NCI-H345 (cell line): ENCODE data around the gene CHTF8.
"Not testable (repeated sequence)": the region's sequence is repeated elsewhere in the genome, so short reads cannot be mapped to it uniquely, and the experiment has no call there.

Source experiments
- DNase-seq: peaks from one replicate; lab custom pipeline; 2025; lab: John Stamatoyannopoulos, UW

The CHTF8 gene, protein sequence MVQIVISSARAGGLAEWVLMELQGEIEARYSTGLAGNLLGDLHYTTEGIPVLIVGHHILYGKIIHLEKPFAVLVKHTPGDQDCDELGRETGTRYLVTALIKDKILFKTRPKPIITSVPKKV

GRCh38 chr16:69132424-69133252, at the start of gene CHTF8, which contains the start of gene UTP4:
Gene CHTF8 (minus strand): TSS chr16:69132588. CDS start chr16:69121458, 11,130 bp downstream.
Gene UTP4 (plus strand): TSS chr16:69132649. CDS start chr16:69133460, 811 bp downstream.
- DNase-seq: peak; percentile 74

GRCh38 chr16:69180011-69180338, 47.6 kb upstream of the CHTF8 start:
- no peak for DNase-seq

- DNase-seq: no peak
These were observed 47.1 kb upstream of the CHTF8 start for GRCh38 chr16:69179328-69180010.

- no peak for DNase-seq
These were observed 43.8 kb upstream of the CHTF8 start for GRCh38 chr16:69176033-69176800.

- no peak for DNase-seq
These were observed 39.1 kb upstream of the CHTF8 start for GRCh38 chr16:69171325-69172084.

GRCh38 chr16:69169607-69170352, 37.4 kb upstream of the CHTF8 start:
- no peak for DNase-seq

- no peak for DNase-seq
These were observed 36.7 kb upstream of the CHTF8 start for GRCh38 chr16:69169051-69169450.

GRCh38 chr16:69166946-69167930, 34.9 kb upstream of the CHTF8 start:
- no peak for DNase-seq

GRCh38 chr16:69166221-69166833, 33.9 kb upstream of the CHTF8 start:
- DNase-seq: no peak

GRCh38 chr16:69165584-69165983, 33.2 kb upstream of the CHTF8 start:
- no peak for DNase-seq

- DNase-seq: no peak
These were observed 27.8 kb upstream of the CHTF8 start for GRCh38 chr16:69160192-69160591.

DNA sequence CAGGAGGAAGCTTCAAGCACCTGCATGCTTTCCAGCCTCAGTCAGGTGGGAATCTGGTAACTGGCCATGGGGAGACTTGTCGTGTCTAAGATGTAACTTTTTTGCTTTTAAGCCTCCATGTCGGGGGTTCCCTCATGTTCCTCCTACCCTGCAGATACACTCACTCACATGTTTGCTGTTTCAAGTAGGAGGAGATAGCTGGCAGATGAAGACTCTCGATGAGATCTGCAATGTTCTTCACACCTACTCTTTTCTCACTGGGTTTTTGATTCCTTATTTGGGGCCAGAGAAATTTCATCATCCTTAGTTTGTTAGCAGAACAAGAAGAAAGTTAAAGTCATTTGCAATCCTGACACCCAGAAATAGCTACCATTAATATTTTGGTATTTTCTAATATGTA, 24.8 kb upstream of the CHTF8 start:
- DNase-seq: no peak

DNA sequence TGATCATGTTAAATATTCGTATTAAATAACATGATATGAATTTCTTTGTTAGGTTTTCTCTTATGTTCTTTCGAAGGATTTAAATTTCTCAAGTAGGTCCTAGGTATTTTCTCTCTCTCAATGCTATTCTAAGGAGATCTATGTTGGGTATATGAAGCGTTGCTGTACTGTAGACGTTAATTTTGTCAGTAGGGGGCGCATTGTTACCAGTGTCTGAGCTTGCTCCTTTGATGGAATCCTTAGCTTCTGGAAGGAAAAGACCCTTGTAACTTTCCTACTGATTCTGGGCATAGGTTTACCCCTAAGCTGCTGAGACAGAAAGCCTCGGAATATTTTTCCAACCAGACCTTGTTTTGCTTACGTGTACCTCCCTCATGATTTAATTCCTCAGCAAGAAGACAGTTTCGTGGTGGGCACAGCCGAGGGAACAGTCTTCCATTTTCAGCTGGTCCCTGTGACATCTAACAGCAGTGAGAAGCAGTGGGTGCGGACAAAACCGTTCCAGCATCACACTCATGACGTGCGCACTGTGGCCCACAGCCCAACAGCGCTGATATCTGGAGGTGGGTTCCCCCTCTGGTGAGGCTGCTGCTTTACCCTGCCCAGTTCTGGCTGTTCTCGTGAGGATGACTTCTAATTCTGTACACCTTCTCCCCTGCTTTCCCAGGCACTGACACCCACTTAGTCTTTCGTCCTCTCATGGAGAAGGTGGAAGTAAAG, 17.9 kb upstream of the CHTF8 start:
- DNase-seq: peak; percentile 49

- not testable (repeated sequence) for DNase-seq
These were observed 17.2 kb upstream of the CHTF8 start for GRCh38 chr16:69149621-69150020.

GRCh38 chr16:69145658-69146057, 13.3 kb upstream of the CHTF8 start:
- no peak for DNase-seq

GRCh38 chr16:69143116-69143515, 10.7 kb upstream of the CHTF8 start:
- DNase-seq: no peak

GRCh38 chr16:69141936-69142335, 9.5 kb upstream of the CHTF8 start:
- no peak for DNase-seq

DNA sequence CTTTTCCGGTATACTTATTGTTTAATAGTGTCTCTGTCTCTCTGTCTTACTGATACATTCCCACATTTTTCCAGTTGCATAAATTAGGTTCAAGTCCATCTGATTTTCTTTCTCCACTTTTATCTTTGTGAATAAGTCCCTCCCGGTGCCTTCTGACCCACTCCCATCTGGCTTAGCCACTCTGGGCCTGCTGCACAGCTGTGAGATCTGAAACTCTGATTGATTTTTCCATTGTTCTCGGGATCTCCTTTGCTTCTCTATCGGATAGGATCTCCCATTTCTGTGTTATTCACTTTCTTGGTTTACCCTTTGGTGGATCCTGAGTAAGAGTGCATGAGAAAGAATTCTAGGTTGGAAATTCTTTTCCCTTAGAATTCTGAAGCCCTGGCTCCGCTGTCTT, 8.6 kb upstream of the CHTF8 start:
- DNase-seq: no peak

- not testable (repeated sequence) for DNase-seq
These were observed 7.1 kb upstream of the CHTF8 start for GRCh38 chr16:69139464-69139863.
